SU-DHL-6 (cell line): ENCODE measurements around the gene KCNK3.
A peak's percentile ranks its signal among the peaks of the same experiment; 100 is the strongest.

ENCODE experiments used
- H2AFZ ChIP-seq: fragments of 200-600 bp; sonication (generic); 2 replicates; pipeline ENCODE4 v1.6.1; 2014; ENCODE audit warnings: low read depth, mild to moderate bottlenecking, moderate library complexity, mixed read lengths, antibody characterized with exemption, low read length; ENCODE audit not compliant: severe bottlenecking
- H3F3A ChIP-seq: fragments of 200-600 bp; shearing (Covaris generic); 2 replicates; pipeline ENCODE4 v1.6.0; 2016; ENCODE audit warnings: antibody characterized with exemption, mild to moderate bottlenecking; ENCODE audit not compliant: insufficient read depth
- H3K27ac ChIP-seq: fragments of 200-600 bp; sonication (generic); 2 replicates; pipeline ENCODE4 v1.5.1; 2016; ENCODE audit warnings: low read depth, mild to moderate bottlenecking, low read length, moderate library complexity, mixed read lengths
- H3K27me3 ChIP-seq: fragments of 200-600 bp; sonication (generic), shearing (Covaris generic); 2 replicates; pipeline ENCODE4 v1.6.0; 2014; ENCODE audit warnings: mild to moderate bottlenecking, low read length
- H3K36me3 ChIP-seq: fragments of 200-600 bp; sonication (generic); 2 replicates; pipeline ENCODE4 v1.6.1; 2014; ENCODE audit warnings: mild to moderate bottlenecking, low read length, mixed read lengths
- H3K4me2 ChIP-seq: fragments of 300-600, 200-600 bp; shearing (Covaris generic), sonication (generic); 2 replicates; pipeline ENCODE4 v1.6.0; 2014; ENCODE audit warnings: low read length, low read depth, mild to moderate bottlenecking; ENCODE audit not compliant: poor library complexity, severe bottlenecking
- H3K4me3 ChIP-seq: fragments of 200-600 bp; sonication (generic); 2 replicates; pipeline ENCODE4 v1.5.1; 2014; ENCODE audit warnings: antibody characterized with exemption, low read length, mild to moderate bottlenecking, mixed read lengths; ENCODE audit not compliant: insufficient read depth, poor library complexity, severe bottlenecking
- H3K79me2 ChIP-seq: fragments of 200-600 bp; sonication (generic); 2 replicates; pipeline ENCODE4 v1.6.1; 2014; ENCODE audit warnings: mild to moderate bottlenecking, low read length, moderate library complexity; ENCODE audit not compliant: insufficient read depth
- H3K9ac ChIP-seq: fragments of 200-600 bp; sonication (generic); 2 replicates; pipeline ENCODE4 v1.7.0; 2014; ENCODE audit warnings: mild to moderate bottlenecking, low read length
- H3K9me2 ChIP-seq: fragments of 200-600 bp; sonication (generic); replicated peaks from 2 replicates; pipeline ENCODE4 v1.6.1; 2014; ENCODE audit warnings: low read length; ENCODE audit not compliant: insufficient read depth
- H3K9me3 ChIP-seq: fragments of 200-600 bp; sonication (generic); 2 replicates; pipeline ENCODE4 v1.6.1; 2014; ENCODE audit warnings: low read length, mixed read lengths; ENCODE audit not compliant: insufficient read depth
- H4K20me1 ChIP-seq: fragments of 200-600 bp; sonication (generic); 2 replicates; pipeline ENCODE4 v1.6.1; 2014; ENCODE audit warnings: low read depth, mild to moderate bottlenecking, antibody characterized with exemption, low read length, moderate library complexity, mixed read lengths
- EZH2phosphoT487 ChIP-seq: fragments of 200-600 bp; sonication (generic), shearing (Covaris generic); conservative IDR thresholded peaks from 2 replicates; pipeline ENCODE4 v1.6.1; 2018; ENCODE audit warnings: mild to moderate bottlenecking, antibody characterized with exemption, low read length, moderate library complexity, mixed read lengths
- TF ChIP-seq, protein P1 (sequence below): fragments of 200-600 bp; sonication (generic); IDR thresholded peaks from one replicate; pipeline ENCODE4 v1.5.1; 2017; ENCODE audit warnings: antibody characterized with exemption, mild to moderate bottlenecking, low read length, moderate library complexity; ENCODE audit not compliant: insufficient read depth, poor library complexity, severe bottlenecking

KCNK3 gene

GRCh38 chr2:26763019-26763418, 70.5 kb downstream of the KCNK3 start:
- Histone ChIP-seq H2AFZ (no peak overlapping the region), H3F3A (no peaks in the 10 kb centered on the region), H3K36me3 (no peaks in the 10 kb centered on the region), H3K27me3 (no peaks in the 10 kb centered on the region), H3K9ac (no peak overlapping the region), H3K4me3 (no peak overlapping the region), H3K27ac (no peak overlapping the region), H4K20me1 (no peaks in the 10 kb centered on the region), H3K9me2 (no peaks in the 10 kb centered on the region), H3K79me2 (peaks cover 18% of the 10 kb centered on the region), H3K4me2 (no peak overlapping the region), H3K9me3 (no peaks in the 10 kb centered on the region)
- TF ChIP-seq, protein P1, sequence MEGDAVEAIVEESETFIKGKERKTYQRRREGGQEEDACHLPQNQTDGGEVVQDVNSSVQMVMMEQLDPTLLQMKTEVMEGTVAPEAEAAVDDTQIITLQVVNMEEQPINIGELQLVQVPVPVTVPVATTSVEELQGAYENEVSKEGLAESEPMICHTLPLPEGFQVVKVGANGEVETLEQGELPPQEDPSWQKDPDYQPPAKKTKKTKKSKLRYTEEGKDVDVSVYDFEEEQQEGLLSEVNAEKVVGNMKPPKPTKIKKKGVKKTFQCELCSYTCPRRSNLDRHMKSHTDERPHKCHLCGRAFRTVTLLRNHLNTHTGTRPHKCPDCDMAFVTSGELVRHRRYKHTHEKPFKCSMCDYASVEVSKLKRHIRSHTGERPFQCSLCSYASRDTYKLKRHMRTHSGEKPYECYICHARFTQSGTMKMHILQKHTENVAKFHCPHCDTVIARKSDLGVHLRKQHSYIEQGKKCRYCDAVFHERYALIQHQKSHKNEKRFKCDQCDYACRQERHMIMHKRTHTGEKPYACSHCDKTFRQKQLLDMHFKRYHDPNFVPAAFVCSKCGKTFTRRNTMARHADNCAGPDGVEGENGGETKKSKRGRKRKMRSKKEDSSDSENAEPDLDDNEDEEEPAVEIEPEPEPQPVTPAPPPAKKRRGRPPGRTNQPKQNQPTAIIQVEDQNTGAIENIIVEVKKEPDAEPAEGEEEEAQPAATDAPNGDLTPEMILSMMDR, result no peak
- no peak for TF ChIP-seq EZH2phosphoT487

DNA sequence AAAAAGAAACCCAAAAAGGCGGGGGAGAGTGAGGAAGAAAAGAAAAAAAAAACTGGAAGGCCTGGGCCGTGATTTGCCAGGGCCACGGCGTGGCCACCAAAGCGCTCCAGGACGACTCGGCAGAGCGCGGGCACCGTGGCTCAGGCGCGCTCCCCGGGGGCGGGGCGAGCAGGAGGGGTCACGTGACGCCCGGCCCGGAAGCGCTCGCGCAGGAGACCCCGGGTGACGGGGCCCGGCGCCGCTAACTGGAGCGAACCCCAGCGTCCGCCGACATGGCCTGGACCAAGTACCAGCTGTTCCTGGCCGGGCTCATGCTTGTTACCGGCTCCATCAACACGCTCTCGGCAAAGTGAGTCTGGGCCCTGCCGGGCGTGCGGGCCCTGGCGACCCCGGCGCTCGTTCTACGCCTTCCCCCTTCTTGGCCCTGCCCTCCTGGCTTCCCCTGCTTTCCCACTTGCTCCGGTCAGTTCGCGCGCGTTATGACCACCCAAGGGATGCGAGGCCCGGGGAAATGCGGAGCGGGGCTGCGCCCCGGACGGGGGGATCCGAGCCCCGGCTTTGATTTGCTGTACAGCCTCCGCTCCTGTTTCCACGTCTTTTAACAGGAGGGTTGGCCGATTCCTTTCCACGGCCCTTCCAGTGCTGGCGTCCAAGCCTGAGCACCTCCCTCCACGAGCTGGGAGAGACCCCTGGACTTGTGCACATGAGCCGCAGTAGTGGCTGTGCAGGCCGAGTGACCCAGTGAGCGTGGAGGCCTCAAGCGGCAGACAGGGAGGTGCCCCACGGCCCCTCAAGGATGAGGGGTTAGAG, 71.8 kb downstream of the KCNK3 start, which contains the start of gene SLC35F6:
Gene SLC35F6 (plus strand): TSS at position 207 of the 810 bp plus-strand sequence. CDS start 66 bp downstream, at position 273.
- Histone ChIP-seq H3K9ac (peak within 1 kb of the TSS; percentile 91), H3K9me2 (no peaks in the 10 kb centered on the region), H2AFZ (peak within 1 kb of the TSS; percentile 93), H3K4me2 (peak within 1 kb of the TSS; percentile 67), H3K9me3 (no peaks in the 10 kb centered on the region), H4K20me1 (no peaks in the 10 kb centered on the region), H3F3A (no peaks in the 10 kb centered on the region), H3K27ac (no peak within 1 kb of the TSS), H3K4me3 (peak within 1 kb of the TSS; percentile 82), H3K27me3 (no peaks in the 10 kb centered on the region), H3K36me3 (no peaks in the 10 kb centered on the region), H3K79me2 (peaks cover 21% of the 10 kb centered on the region)
- TF ChIP-seq, protein P1, result no peak
- TF ChIP-seq EZH2phosphoT487, result no peak

GRCh38 chr2:26764906-26765305, 72.4 kb downstream of the KCNK3 start:
- Histone ChIP-seq H3K9me3 (no peaks in the 10 kb centered on the region), H3K9ac (peak overlapping the region; percentile 91), H3F3A (no peaks in the 10 kb centered on the region), H3K27ac (no peak overlapping the region), H3K27me3 (no peaks in the 10 kb centered on the region), H3K9me2 (no peaks in the 10 kb centered on the region), H3K79me2 (peaks cover 27% of the 10 kb centered on the region), H3K36me3 (no peaks in the 10 kb centered on the region), H3K4me2 (peak overlapping the region; percentile 67), H2AFZ (peak overlapping the region; percentile 93), H4K20me1 (no peaks in the 10 kb centered on the region), H3K4me3 (peak overlapping the region; percentile 82)
- no peak for TF ChIP-seq EZH2phosphoT487
- TF ChIP-seq, protein P1, result no peak
